ENCODE results near the gene SLC45A1. TPM values are rescaled to one million over a fixed set of nuclear protein-coding genes. Genes with fewer than 3 reads are reported as not detected.

The SLC45A1 gene
- total and polyA plus RNA-seq, 12 donors: 0.53 to 4.1 (median 1.6) TPM

DNA sequence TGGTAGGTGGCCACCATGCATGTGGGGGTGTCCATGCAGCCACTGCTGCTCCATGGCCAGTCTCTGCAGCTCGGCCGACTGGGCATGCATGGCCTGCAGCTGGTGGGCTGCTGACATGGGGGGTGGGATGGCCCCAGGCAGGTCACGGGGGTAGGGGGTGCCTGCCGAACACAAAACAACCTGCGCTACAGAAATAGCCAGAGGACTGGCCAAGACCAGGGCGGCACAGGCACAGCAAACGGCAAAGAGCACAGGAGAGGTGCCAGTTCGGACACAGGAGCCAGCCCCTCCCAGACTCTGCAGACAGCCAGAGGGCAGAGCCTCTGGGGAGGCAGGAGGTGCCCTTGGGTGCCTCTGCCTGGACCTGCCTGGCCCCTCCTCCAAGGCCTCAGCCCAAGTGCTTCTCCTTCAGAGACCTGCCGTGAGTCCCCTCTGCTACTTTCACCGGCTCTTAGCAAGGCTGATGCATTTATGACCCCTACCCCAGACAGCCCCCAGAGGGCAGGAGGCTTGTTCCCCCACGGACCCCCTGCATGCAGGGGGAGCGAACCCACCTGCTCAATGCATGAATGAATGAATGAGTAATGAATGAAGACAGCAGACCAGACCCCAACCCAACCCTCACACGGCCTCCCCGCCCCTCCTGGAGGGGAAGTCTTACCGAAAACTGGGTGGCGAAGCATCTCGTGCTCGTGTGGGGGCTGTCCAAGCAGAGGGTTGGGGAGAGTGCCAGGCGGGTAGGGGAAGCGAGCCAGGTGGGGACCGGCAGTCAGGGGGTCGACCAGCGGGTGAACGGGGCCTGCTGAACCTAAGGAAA is 37.7 kb downstream of the SLC45A1 start:
- H3K36me3 ChIP-seq: peaks cover 0 to 84% (median 58%) of the 10 kb centered on the region in 9 donors
- intact Hi-C loops (cut with DNase I): loop anchor here in 3 of 10 donors (10.0 kb wide), 3 partner anchors 59 to 349 kb away; no protein-coding TSS in a partner anchor
- TF ChIP-seq, protein P1, sequence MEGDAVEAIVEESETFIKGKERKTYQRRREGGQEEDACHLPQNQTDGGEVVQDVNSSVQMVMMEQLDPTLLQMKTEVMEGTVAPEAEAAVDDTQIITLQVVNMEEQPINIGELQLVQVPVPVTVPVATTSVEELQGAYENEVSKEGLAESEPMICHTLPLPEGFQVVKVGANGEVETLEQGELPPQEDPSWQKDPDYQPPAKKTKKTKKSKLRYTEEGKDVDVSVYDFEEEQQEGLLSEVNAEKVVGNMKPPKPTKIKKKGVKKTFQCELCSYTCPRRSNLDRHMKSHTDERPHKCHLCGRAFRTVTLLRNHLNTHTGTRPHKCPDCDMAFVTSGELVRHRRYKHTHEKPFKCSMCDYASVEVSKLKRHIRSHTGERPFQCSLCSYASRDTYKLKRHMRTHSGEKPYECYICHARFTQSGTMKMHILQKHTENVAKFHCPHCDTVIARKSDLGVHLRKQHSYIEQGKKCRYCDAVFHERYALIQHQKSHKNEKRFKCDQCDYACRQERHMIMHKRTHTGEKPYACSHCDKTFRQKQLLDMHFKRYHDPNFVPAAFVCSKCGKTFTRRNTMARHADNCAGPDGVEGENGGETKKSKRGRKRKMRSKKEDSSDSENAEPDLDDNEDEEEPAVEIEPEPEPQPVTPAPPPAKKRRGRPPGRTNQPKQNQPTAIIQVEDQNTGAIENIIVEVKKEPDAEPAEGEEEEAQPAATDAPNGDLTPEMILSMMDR (IDR thresholded peaks at IDR 0.05): peak in 1 of 9 donors; percentile 6
- DNase-seq (peak in 1 of 2 donors; percentile 61), ATAC-seq (peak; percentile 27 to 78 (median 48))
- WGBS, 2 donors: 77 to 78% methylated on average over 24 of the region's 24 CpGs
- peaks cover 22 to 74% (median 57%) of the 10 kb centered on the region in 9 donors for H3K4me1 ChIP-seq
- H3K27me3 ChIP-seq: no peaks in the 10 kb centered on the region
- H3K27ac ChIP-seq: peak overlapping the region in 8 of 10 donors; percentile 23 to 93 (median 60)
- no peak overlapping the region for H3K4me3 ChIP-seq
- H3K9me3 ChIP-seq: no peaks in the 10 kb centered on the region

DNA sequence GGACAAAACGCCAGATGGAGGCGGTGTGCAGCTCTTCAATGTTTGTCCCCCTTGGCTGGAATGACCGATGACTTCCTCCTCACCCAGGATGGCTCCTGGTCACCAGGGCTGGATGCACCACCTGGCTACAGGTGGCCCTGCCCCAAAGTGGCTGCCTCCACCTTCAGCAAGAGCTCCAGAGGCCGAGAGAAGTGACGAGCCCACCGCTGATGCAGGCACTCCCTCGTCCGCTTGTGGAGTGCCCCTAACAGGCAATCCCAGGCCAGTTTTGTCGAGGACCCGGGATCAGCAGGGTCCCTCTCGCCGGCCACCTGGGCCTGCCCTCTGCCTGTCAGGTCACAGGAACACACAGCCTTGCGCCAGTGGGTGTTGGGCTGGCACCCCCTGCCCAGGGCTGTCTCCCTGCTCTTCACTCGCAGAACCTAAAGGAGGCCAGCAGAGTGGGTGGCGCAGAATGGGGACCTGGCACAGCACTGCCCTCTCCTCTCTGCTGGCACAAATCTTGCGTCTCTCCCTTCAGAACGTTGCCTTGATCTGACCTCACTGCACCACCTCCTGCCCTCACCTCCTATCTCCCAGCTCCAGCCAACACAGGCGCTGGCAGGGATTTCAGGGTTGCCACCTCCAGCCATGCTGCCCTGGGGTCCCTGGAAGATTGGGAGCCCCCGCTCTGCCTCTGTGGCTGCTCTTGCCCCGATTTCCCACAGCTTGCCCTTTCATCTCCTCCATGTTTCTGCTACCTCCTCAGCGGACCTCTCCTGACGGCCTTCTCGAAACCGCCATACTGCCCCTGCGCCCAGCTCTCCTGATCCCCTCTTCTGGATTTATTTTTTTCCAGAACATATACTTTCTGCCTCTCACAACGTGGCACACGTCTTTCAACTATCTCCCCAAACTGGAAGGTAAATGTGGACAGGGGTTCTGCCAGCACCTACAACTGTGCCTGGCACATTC is 38.6 kb downstream of the SLC45A1 start:
- TF ChIP-seq, protein P1 (IDR thresholded peaks at IDR 0.05): no peak
- ATAC-seq: peak in 2 of 8 donors; percentile 19 to 35
- DNase-seq: no peak
- WGBS, 2 donors: 90 to 91% methylated on average over 27 of the region's 27 CpGs
- Histone ChIP-seq H3K4me3 (no peak overlapping the region), H3K36me3 (peaks cover 0 to 93% (median 66%) of the 10 kb centered on the region in 9 donors), H3K27me3 (no peaks in the 10 kb centered on the region), H3K4me1 (peaks cover 22 to 66% (median 54%) of the 10 kb centered on the region in 9 donors), H3K9me3 (no peaks in the 10 kb centered on the region), H3K27ac (peak overlapping the region in 8 of 10 donors; percentile 23 to 93 (median 47))
- intact Hi-C loops (cut with DNase I): loop anchor here in 3 of 10 donors (10.0 kb wide), 3 partner anchors 58 to 348 kb away; no protein-coding TSS in a partner anchor

DNA sequence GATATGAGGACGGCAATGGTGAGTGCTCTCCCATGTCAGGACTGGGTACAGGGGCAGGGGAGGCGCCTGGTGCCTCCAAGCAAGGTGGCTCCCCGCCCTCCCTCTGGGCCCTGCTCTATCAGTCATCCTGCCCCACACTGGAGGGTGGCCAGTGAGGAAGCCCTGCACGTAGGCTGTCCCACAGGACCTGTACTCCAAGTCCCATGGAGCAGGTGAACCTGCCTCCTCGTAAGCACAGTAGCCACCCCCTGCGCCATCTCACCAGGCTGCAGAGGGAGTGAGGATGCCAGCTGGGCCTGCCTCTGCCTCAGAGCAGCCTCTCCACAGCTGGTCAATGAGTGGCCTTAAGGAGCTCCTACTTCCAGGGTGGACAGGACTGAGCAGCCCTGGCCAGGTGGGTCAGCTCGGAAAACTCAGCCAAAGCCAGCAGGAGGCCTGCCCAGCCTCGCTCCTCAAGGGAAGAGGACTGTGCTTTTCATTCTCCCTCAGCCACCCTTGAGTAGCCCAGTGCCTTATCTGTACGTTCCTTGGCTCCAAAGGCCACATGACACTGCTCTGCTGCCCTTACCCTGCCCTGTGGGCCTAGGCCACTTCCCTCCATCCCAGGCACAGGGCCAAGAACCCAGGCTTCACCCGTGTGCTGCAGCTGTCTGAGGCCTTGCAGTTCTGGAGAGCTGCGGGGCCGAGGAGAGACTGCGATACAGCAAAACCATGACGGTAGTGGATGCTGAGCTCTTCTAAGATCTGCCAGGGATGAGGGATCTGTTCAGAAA is 39.6 kb downstream of the SLC45A1 start:
- intact Hi-C loops (cut with DNase I): loop anchor here in 3 of 10 donors (10.0 kb wide), 3 partner anchors 57 to 347 kb away; no protein-coding TSS in a partner anchor
- Histone ChIP-seq H3K27ac (peak overlapping the region; percentile 18 to 93 (median 40)), H3K4me1 (peaks cover 21 to 59% (median 44%) of the 10 kb centered on the region in 9 donors), H3K27me3 (no peaks in the 10 kb centered on the region), H3K4me3 (no peak overlapping the region), H3K9me3 (no peaks in the 10 kb centered on the region), H3K36me3 (peaks cover 0 to 97% (median 76%) of the 10 kb centered on the region in 9 donors)
- DNase-seq: no peak
- 68 to 69% methylated on average over 14 of the region's 14 CpGs for WGBS, 2 donors
- TF ChIP-seq, protein P1 (IDR thresholded peaks at IDR 0.05): no peak
- ATAC-seq: peak in 4 of 8 donors; percentile 4 to 25 (median 10)
